Sciatic nerve (tissue), 2 donors: ENCODE measurements around the gene IQSEC1. TPM values are rescaled to one million over a fixed set of nuclear protein-coding genes. Genes with fewer than 3 reads are reported as not detected.
A peak's percentile ranks its signal among the peaks of the same experiment; 100 is the strongest.

Source experiments
- ATAC-seq: fragments of 200-7000 bp; cut with Tn5 transposase; one replicate; pipeline ENCODE4 v1.9.1; 2020; ENCODE audit warnings: mild to moderate bottlenecking, moderate library complexity
- DNase-seq: peaks from one replicate; pipeline ENCODE4 v3.0.0-alpha.2; 2020; ENCODE audit warnings: low spot score
- intact Hi-C: fragments of 100-400 bp; cut with DNase I; formaldehyde crosslinking; loops from one replicate; pipeline ENCODE4 v1.14.2; 2022
- total RNA-seq: library from RNA; stranded (reverse); fragmentation: NEBNext Ultra II Directional; extraction: Animal tissue kit (Norgen Biotek cat#: 25700); gene quantifications from one replicate; pipeline ENCODE4 v1.2.1, GENCODE V29; 2021
- donor health status: DM: no; HTN: no; CAD: no.
- donor health status: DM: no; HTN: no; CAD: no.

IQSEC1 gene
- total RNA-seq, 1 donor from 2014 or later = 77.5 TPM

DNA sequence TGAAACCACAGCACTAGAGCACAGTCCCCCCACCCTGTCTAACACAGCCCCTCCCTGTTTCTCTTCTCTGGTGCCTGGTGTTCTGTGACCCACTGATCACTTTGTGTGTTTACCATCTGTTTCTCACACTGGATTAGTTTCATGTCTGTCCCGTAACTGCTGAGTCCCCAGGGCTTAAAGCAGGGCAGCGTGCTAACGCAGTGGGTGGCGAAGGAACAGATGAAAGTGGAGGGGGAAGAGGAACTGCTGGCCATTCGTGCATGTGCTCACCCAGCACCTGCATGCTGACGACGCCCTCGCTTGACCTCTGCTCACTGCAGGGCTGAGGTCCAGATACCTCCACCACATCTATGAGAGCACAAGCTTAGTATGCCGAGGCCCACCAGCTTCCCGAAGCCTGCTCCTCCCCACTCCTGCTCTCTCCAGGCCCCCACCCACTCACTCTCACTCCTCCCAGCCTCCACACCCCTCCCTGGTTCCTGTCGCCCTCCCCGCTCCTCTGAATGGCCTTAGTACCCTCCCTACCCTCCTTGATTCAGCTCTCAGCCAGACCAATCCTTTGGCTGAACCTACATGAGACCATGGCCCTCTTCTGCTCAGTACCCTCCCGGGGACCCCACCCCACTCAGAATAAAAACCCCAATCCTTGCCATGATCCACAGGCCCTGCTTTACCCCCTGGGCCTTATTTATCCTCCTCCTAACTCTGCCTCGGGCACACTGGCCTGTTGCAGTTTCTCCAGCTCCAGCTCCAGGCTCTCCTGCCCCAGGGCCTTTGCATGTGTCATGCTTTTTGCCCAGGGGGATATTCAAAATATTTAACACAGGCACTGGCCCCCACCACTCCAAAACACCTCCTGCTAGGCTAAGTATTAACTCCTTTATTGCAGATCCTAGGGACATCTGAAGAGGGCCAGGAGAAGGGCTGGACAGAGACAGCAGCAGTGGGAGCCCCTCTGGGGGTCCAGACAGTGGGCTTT, 15.1 kb upstream of the IQSEC1 start:
- DNase-seq (no peak), ATAC-seq (peak; percentile 54)
- intact Hi-C loops = no loop called here

DNA sequence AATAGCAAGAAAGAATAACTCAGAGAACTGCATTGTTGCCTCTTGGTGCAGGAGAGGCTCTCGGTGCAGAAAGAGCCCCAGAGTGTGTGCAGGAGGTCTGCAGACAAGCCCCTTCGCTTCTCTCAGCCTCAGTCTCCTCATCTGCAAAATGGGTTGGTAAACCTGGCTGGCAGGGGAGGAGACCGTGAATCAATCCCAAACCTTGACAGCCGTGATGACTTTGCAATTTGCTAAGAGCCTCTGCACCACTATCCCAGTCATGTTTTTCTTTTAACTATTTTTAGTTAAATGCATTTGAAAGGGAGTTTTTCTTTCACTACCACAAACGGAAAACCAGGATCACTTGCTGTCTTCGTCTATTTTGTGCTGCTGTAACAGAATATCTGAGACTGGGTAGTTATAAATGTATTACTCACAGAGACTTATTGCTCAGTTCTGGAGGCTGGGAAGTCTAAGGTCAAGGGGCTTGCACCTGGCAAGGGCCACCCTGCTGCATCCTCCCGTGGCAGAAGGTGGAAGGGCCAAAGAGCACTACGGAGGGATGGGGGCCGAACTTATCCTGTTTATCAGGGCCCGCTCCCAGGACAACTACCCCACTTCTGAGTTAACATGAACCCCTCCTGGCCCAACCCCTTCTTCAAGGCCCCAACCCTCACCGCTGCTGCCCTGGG, 14.2 kb upstream of the IQSEC1 start:
- DNase-seq (no peak), ATAC-seq (peak; percentile 21)
- intact Hi-C loops = no loop called here

DNA sequence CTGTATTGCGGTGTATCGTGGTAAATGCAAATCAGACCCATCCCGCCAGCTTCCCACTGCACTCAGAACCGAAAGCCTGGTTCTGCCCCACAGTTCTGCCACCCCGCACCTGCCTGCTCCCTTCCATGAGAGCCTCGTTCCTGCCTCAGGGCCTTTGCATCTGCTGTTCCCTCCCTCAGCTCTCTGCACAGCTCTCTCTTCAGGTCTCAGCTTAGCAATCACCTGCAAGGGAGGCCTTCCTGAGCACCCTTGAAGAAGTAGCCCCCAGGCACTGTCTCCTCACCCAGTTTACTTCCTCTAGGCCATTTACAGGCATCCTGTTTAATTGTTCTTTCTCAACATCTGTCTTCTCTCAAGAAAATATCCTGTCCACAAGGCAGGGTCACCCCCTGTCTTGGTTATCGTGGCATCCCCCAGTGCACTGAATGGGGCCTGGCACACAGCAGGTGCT, 13.3 kb upstream of the IQSEC1 start:
- DNase-seq = no peak
- no peak for ATAC-seq
- intact Hi-C loops = no loop called here

GRCh38 chr3:13085846-13086179, 12.6 kb upstream of the IQSEC1 start:
- no peak for DNase-seq
- no peak for ATAC-seq
- intact Hi-C loops = no loop called here

GRCh38 chr3:13085081-13085845, 12.0 kb upstream of the IQSEC1 start:
- ATAC-seq (no peak), DNase-seq (no peak)
- intact Hi-C loops = no loop called here

- ATAC-seq = no peak
- intact Hi-C loops = no loop called here
- no peak for DNase-seq
Measured at GRCh38 chr3:13083898-13084297, 10.7 kb upstream of the IQSEC1 start.

GRCh38 chr3:13083254-13083653, 10.0 kb upstream of the IQSEC1 start:
- intact Hi-C loops = no loop called here
- no peak for DNase-seq
- ATAC-seq = no peak

DNA sequence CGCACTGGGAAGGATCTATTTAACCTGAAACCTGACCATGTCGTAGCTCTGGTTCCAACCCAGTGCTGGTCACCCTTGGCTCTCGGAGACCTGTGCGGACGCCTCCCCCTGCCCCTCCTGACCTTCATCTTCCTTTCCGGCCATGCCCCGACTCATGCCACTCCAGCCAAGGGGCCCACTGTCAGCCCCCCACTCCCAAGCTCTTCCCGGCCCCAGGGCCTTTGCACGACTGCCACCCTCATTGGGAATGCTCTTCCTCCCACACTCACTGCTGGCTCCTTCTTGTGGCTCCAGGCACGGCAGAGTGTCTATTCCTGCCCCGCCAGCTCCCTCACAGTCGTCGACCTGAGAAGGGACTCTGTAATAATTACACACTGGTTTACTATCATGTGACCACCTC, 9.4 kb upstream of the IQSEC1 start:
- intact Hi-C loops = no loop called here
- no peak for DNase-seq
- ATAC-seq = no peak

- ATAC-seq = peak; percentile 88
- DNase-seq = no peak
- intact Hi-C loops = no loop called here
Measured at GRCh38 chr3:13081603-13082360, 8.6 kb upstream of the IQSEC1 start.

DNA sequence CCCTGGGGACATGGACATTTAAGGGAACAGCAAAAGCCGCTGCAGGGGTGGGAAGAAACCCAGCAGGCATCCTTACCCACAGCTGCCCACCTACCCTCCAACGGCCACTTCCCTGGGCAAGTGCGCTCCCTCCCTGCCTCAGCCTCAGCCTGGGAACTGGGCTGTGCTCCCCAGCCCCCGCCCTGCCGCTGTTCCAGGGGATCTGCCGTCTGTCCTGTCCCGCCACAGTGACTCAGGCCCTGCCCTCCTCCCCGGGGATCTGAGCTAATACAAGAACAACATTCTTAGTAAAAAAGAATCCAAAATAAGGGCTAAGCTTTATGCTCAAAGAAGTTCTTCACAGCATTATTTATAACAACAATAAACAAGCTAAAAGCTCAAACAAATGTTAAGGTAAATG, 7.4 kb upstream of the IQSEC1 start:
- DNase-seq (no peak), ATAC-seq (peak; percentile 73)
- intact Hi-C loops = no loop called here

- intact Hi-C loops = no loop called here
- no peak for ATAC-seq
- DNase-seq = no peak
Measured at GRCh38 chr3:13080026-13080425, 6.8 kb upstream of the IQSEC1 start.

DNA sequence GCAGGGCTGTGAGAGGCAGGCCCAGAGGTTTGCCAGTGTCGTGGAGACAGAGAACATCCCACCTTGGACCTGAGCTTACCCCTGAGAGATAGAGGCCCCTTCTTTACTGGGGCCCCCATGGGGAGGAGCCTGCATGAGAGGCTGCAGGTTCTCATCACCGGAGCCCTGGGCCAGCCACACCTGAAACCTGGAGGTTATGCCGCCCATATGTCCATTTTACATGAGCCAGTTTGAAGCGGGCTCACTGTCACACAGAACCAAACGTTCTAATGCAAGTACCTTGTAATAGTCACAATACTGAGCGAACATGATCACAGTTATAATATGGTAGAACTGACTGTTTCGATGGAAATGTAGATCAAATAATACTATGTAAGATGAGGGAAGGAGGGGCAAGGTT, 6.3 kb upstream of the IQSEC1 start:
- DNase-seq (no peak), ATAC-seq (no peak)
- intact Hi-C loops = no loop called here

DNA sequence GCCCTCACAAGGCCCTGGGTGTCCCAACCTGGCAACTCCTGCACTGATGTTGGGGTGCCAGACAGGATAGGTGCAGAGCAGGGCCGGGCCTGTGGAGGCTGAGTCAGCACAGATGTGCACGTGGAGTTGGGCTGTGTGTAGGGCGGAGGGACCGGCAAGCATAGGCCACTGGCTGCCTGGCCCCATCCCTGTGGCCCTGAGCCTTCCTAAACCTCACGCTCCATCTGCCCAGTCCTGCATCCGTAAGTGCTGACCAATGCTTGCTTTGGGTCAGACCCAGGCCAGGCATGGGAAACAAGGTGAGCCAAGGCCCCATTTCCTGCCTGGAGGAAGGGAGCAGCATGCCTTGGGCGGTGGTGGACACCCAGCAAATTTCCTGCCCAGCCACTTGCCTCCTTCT, 5.8 kb upstream of the IQSEC1 start:
- ATAC-seq (peak; percentile 42), DNase-seq (no peak)
- intact Hi-C loops = no loop called here

GRCh38 chr3:13078163-13078905, 5.1 kb upstream of the IQSEC1 start:
- DNase-seq (no peak), ATAC-seq (peak; percentile 62)
- intact Hi-C loops = no loop called here

DNA sequence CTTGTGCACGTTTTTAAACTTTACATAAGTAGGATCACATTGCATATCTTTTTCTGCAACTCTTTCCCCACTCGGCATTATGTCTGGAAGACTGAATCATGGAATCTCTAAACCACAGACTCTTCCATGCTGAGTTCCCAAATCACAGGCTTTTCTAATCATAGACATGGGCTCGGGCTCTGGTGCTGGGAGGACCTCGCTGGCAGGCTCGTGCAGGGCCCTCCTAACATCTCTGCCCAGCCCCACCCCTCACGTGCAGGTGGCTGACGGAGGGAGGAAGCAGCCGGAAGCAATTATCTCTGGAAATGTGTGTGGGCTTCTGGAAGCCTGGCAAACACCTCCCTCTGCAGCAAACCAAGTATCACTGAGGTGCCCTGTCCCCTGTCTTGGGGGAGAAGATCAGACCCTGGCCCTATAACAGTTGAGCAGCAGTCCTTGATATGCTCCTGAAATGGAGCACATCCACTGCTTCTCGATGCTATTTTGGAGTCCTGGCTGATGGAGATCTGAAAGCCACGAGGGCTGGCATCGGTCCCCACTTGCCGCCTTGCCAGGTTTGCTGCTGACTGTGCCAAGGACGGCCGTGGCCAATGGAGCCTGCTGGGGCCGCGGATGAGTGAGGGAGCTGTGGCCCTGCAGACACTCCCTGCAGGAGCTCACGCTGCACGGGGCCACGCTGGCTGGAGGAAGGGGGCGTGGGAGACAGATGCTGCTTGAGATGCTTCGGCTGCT, 4.4 kb upstream of the IQSEC1 start:
- DNase-seq (no peak), ATAC-seq (no peak)
- intact Hi-C loops = no loop called here

GRCh38 chr3:13075986-13076654, 2.9 kb upstream of the IQSEC1 start:
- DNase-seq = no peak
- intact Hi-C loops = no loop called here
- no peak for ATAC-seq

GRCh38 chr3:13075318-13075717, 2.1 kb upstream of the IQSEC1 start:
- DNase-seq (no peak), ATAC-seq (peak; percentile 3)
- intact Hi-C loops = no loop called here
